HL-60/S4 treated with retinoic acid at 250 ng/mL for 4 days and 3 days (cell line): ENCODE measurements around the gene TMEM256.

Source experiments
- in situ Hi-C: fragments of 300-500 bp; cut with MboI; formaldehyde crosslinking; loops from 2 replicates; pipeline ENCODE4 v1.7.0; 2022; ENCODE audit warnings: low sequenced_read_pairs

The TMEM256 gene

GRCh38 chr17:7408863-7409262 is 5.0 kb upstream of the TMEM256 start:
- in situ Hi-C loops: no loop called here

GRCh38 chr17:7408252-7408727 is 4.4 kb upstream of the TMEM256 start:
- in situ Hi-C loops: no loop called here

- in situ Hi-C loops: no loop called here
Measured at GRCh38 chr17:7407485-7408251, 3.8 kb upstream of the TMEM256 start, which contains the start of gene NLGN2. NLGN2 (plus strand) TSS chr17:7407845; CDS start chr17:7408256, 411 bp downstream.

- in situ Hi-C loops: no loop called here
Measured at GRCh38 chr17:7407082-7407481, 3.2 kb upstream of the TMEM256 start.

GRCh38 chr17:7406235-7406825 is 2.4 kb upstream of the TMEM256 start:
- in situ Hi-C loops: no loop called here

- in situ Hi-C loops: no loop called here
Measured at GRCh38 chr17:7405350-7406234, 1.7 kb upstream of the TMEM256 start.

- in situ Hi-C loops: no loop called here
Measured at GRCh38 chr17:7404737-7405349, 946 bp upstream of the TMEM256 start.

- in situ Hi-C loops: no loop called here
Measured at GRCh38 chr17:7403727-7403976, 245 bp downstream of the TMEM256 start.

GRCh38 chr17:7403043-7403726 is 712 bp downstream of the TMEM256 start:
- in situ Hi-C loops: no loop called here

- in situ Hi-C loops: no loop called here
Measured at GRCh38 chr17:7398612-7399011, 5.3 kb downstream of the TMEM256 start.

- in situ Hi-C loops: no loop called here
Measured at GRCh38 chr17:7396147-7396546, 7.8 kb downstream of the TMEM256 start.

- in situ Hi-C loops: no loop called here
Measured at GRCh38 chr17:7394452-7395191, 9.3 kb downstream of the TMEM256 start, which contains the start of gene PLSCR3. PLSCR3 (minus strand) TSS chr17:7394525; CDS start chr17:7394110, 415 bp downstream.

GRCh38 chr17:7393613-7394451 is 10.1 kb downstream of the TMEM256 start:
- in situ Hi-C loops: no loop called here

- in situ Hi-C loops: no loop called here
Measured at GRCh38 chr17:7392696-7393612, 10.9 kb downstream of the TMEM256 start.

- in situ Hi-C loops: no loop called here
Measured at GRCh38 chr17:7391307-7391706, 12.6 kb downstream of the TMEM256 start.

GRCh38 chr17:7389924-7390910 is 13.7 kb downstream of the TMEM256 start:
- in situ Hi-C loops: no loop called here

GRCh38 chr17:7388856-7389255 is 15.0 kb downstream of the TMEM256 start:
- in situ Hi-C loops: no loop called here
